Panc1 (cell line): ENCODE results near the gene UIMC1. TPM values are rescaled to one million over a fixed set of nuclear protein-coding genes. Genes with fewer than 3 reads are reported as not detected.

Source experiments
- ATAC-seq: fragments of 200-7000 bp; cut with Tn5 transposase; 2 replicates; pipeline ENCODE4 v1.9.1; 2020; ENCODE audit warnings: mild to moderate bottlenecking, moderate library complexity
- BruUV-seq: library from RNA; stranded (reverse); fragments of 400-500 nt; replicated peaks from 2 replicates; lab custom pipeline; 2021; lab: Mats Ljungman, UMichigan
- CTCF ChIA-PET: fragments of 300-600 bp; sonication (Branson Sonifier 250); formaldehyde crosslinking; loops from one replicate; lab custom pipeline; 2022; ENCODE audit warnings: antibody characterized with exemption; lab: Charles Lee
- POLR2A ChIA-PET: fragments of 300-600 bp; sonication (Branson Sonifier 250); formaldehyde crosslinking; loops from one replicate; lab custom pipeline; 2022; ENCODE audit warnings: antibody characterized with exemption; lab: Charles Lee
- DNase-seq: peaks from one replicate; pipeline ENCODE4 v3.0.0-alpha.2; 2010; ENCODE audit warnings: low read depth, low spot score
- H3K27ac ChIP-seq: 2 replicates; pipeline ENCODE4 v1.5.1; 2011; ENCODE audit warnings: mild to moderate bottlenecking, low read length, inconsistent platforms
- H3K27me3 ChIP-seq: fragments of 200-500 bp; sonication (Bioruptor generic); 2 replicates; pipeline ENCODE4 v1.6.0; 2014; ENCODE audit warnings: low read length, inconsistent platforms; ENCODE audit not compliant: control insufficient read depth, insufficient read depth
- H3K36me3 ChIP-seq: fragments of 200-500 bp; sonication (Bioruptor generic); 2 replicates; pipeline ENCODE4 v1.5.1; 2014; ENCODE audit warnings: inconsistent platforms, mild to moderate bottlenecking, low read length, moderate library complexity; ENCODE audit not compliant: control insufficient read depth, insufficient read depth
- H3K4me1 ChIP-seq: 2 replicates; pipeline ENCODE4 v1.5.1; 2011; ENCODE audit warnings: inconsistent platforms, mild to moderate bottlenecking, low read length, moderate library complexity; ENCODE audit not compliant: control insufficient read depth, insufficient read depth
- H3K4me3 ChIP-seq, 2 experiments: 2 replicates each; pipeline ENCODE4 v1.5.1; 2011 to 2012; ENCODE audit warnings: low read depth in 2 of 2, low read length in 2 of 2, mild to moderate bottlenecking in 2 of 2, inconsistent platforms in 1 of 2, moderate library complexity in 1 of 2
- H3K9me3 ChIP-seq: fragments of 200-500 bp; sonication (Bioruptor generic); 2 replicates; pipeline ENCODE4 v1.5.1; 2014; ENCODE audit warnings: low read depth, mild to moderate bottlenecking, inconsistent platforms, low read length, moderate library complexity; ENCODE audit not compliant: control insufficient read depth, insufficient read depth
- CTCF ChIP-seq: fragments of 450-650 bp; IDR thresholded peaks from 2 replicates; pipeline ENCODE4 v1.5.1; 2017; ENCODE audit warnings: mild to moderate bottlenecking
- POLR2AphosphoS5 ChIP-seq: IDR thresholded peaks from 2 replicates; pipeline ENCODE4 v1.6.1; 2012; ENCODE audit warnings: mild to moderate bottlenecking, low read depth, low read length, moderate library complexity
- REST ChIP-seq, 2 experiments: IDR thresholded peaks; 2 replicates each; pipeline ENCODE4 v1.6.1; 2011 to 2012; ENCODE audit warnings: low read depth in 2 of 2, control low read depth in 1 of 2, low read length in 1 of 2, mild to moderate bottlenecking in 1 of 2, moderate library complexity in 1 of 2; ENCODE audit not compliant: insufficient read depth in 1 of 2
- SIN3A ChIP-seq: IDR thresholded peaks from 2 replicates; pipeline ENCODE4 v1.6.1; 2012; ENCODE audit warnings: low read depth, mild to moderate bottlenecking, low read length, moderate library complexity, borderline replicate concordance; ENCODE audit not compliant: insufficient read depth
- TCF7L2 ChIP-seq: IDR thresholded peaks from 2 replicates; pipeline ENCODE4 v1.6.1; 2011; ENCODE audit warnings: mild to moderate bottlenecking, low read depth, low read length, inconsistent platforms
- in situ Hi-C: cut with HindIII; loops from 2 replicates; pipeline ENCODE4 v1.10.0; 2016; ENCODE audit warnings: low sequenced_read_pairs, low pct_unique_long_range_greater_than_20kb
- intact Hi-C: fragments of 100-400 bp; cut with micrococcal nuclease; formaldehyde crosslinking; loops from one replicate; pipeline ENCODE4 v1.10.0; 2022; ENCODE audit not compliant: unreplicated experiment
- total RNA-seq: library from RNA; stranded (reverse); gene quantifications from one replicate; pipeline ENCODE4 v1.2.1, GENCODE V29; 2021; ENCODE audit not compliant: unreplicated experiment

Gene UIMC1
- total RNA-seq, 1 experiment from 2014 or later, result 37.1 TPM

DNA sequence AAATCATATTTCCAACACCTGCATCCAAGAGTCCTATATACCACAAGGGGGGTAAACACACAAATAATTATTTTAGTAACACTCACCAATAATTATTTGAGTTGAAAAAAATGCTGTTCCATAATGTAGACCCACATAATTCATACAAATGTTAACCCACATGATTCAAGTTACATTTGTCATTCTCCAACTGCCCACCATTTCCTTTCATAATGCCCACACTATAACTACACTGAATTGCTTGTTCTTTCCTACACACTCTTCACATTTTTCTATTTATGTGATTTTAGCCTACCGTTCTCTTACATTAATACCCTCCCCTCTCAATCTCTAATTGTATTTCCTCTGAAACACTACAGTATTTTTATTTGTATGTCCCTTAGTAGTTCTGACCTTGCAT, 71.6 kb downstream of the UIMC1 start:
- POLR2A ChIA-PET, result no interaction called here
- CTCF ChIA-PET, result no interaction called here

GRCh38 chr5:176934309-176934930, 72.2 kb downstream of the UIMC1 start:
- no TSS peak for BruUV-seq
- Histone ChIP-seq H3K27ac (no peak overlapping the region), H3K4me1 (no peaks in the 10 kb centered on the region), H3K9me3 (no peaks in the 10 kb centered on the region), H3K36me3 (peaks cover 4% of the 10 kb centered on the region; the same call in 1 of the 2 replicates), H3K27me3 (no peaks in the 10 kb centered on the region), H3K4me3 (no peak overlapping the region)
- ATAC-seq (no peak), DNase-seq (no peak)
- in situ Hi-C loops, result no loop called here
- no peak for TF ChIP-seq REST (IDR thresholded peaks at IDR 0.05; ENCODE audit: insufficient read depth in 1 of 2, low read depth in 2 of 2, low read length in 1 of 2)
- no peak for TF ChIP-seq POLR2AphosphoS5
- no peak for TF ChIP-seq SIN3A
- no peak for TF ChIP-seq TCF7L2
- TF ChIP-seq CTCF, result no peak
- intact Hi-C loops, result no loop called here
- CTCF ChIA-PET, result no interaction called here
- POLR2A ChIA-PET, result no interaction called here

More for the DNA sequence above, 71.6 kb downstream of the UIMC1 start:
- no peak for DNase-seq
- Histone ChIP-seq H3K36me3 (peaks cover 5% of the 10 kb centered on the region; the same call in 1 of the 2 replicates), H3K4me3 (no peak overlapping the region), H3K27ac (no peak overlapping the region), H3K4me1 (no peaks in the 10 kb centered on the region), H3K27me3 (no peaks in the 10 kb centered on the region), H3K9me3 (no peaks in the 10 kb centered on the region)
- no TSS peak for BruUV-seq
- ATAC-seq, result no peak
- intact Hi-C loops (no loop called here), in situ Hi-C loops (no loop called here)
- no peak for TF ChIP-seq SIN3A
- no peak for TF ChIP-seq POLR2AphosphoS5
- no peak for TF ChIP-seq TCF7L2
- TF ChIP-seq CTCF, result no peak
- no peak for TF ChIP-seq REST (IDR thresholded peaks at IDR 0.05; ENCODE audit: insufficient read depth in 1 of 2, low read depth in 2 of 2, low read length in 1 of 2)
